ENCODE measurements around the gene CFAP45. TPM values are rescaled to one million over a fixed set of nuclear protein-coding genes. Genes with fewer than 3 reads are reported as not detected.
A peak's percentile ranks its signal among the peaks of the same experiment; 100 is the strongest.

CFAP45 gene
- total RNA-seq, 4 donors from 2014 or later: 0.32 TPM; not detected in 3

DNA sequence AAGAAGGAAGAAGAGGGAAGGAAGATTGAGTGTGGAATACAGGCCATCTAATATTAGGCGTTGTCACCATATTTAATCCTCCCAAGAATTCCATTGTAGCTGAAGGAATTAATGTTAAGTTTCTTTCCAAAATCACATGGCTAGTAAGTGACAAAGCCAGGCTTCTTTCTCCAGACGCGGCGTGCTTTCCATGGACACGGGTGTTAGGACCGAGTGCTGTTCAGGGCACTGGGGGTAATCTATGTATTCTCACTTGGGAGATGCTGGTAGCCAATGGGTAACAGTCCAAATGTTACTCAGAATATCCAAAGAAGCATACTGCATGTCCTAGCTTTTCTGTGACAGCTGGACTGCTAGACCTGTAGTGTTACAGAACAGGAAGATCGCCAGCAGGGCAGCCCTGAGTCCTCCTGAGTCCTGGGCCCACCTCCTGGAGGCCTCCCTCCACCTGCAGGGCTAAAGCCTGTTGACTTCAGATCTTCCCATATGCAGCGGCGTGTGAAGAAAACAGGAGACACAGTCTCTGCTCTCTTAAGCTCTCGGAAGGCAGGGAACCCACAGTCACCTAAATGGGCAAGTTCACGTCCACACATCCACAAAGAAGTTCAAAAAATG lies 40.1 kb upstream of the CFAP45 start:
- TF ChIP-seq, protein P1, sequence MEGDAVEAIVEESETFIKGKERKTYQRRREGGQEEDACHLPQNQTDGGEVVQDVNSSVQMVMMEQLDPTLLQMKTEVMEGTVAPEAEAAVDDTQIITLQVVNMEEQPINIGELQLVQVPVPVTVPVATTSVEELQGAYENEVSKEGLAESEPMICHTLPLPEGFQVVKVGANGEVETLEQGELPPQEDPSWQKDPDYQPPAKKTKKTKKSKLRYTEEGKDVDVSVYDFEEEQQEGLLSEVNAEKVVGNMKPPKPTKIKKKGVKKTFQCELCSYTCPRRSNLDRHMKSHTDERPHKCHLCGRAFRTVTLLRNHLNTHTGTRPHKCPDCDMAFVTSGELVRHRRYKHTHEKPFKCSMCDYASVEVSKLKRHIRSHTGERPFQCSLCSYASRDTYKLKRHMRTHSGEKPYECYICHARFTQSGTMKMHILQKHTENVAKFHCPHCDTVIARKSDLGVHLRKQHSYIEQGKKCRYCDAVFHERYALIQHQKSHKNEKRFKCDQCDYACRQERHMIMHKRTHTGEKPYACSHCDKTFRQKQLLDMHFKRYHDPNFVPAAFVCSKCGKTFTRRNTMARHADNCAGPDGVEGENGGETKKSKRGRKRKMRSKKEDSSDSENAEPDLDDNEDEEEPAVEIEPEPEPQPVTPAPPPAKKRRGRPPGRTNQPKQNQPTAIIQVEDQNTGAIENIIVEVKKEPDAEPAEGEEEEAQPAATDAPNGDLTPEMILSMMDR (IDR thresholded peaks at IDR 0.05): no peak
- TF ChIP-seq POLR2A (IDR thresholded peaks at IDR 0.05) (no peak), EP300 (IDR thresholded peaks at IDR 0.05; ENCODE audit: low read depth) (no peak), POLR2AphosphoS5 (IDR thresholded peaks at IDR 0.05) (no peak)
- intact Hi-C loops (cut with DNase I; ENCODE audit: low total_unique reads) (no loop called here), in situ Hi-C loops (cut with MboI; ENCODE audit: low pct_ligation_motif_present in 1 of 4, low pct_unique_long_range_greater_than_20kb in 1 of 4, low sequenced_read_pairs in 3 of 4) (no loop called here)
- Histone ChIP-seq H3K4me1 (peaks cover 26 to 57% (median 44%) of the 10 kb centered on the region in 4 donors), H3K4me3 (no peak overlapping the region), H3K27me3 (peaks cover 12% of the 10 kb centered on the region), H3K27ac (peak overlapping the region in 2 of 4 donors; percentile 51 to 52), H3K36me3 (no peaks in the 10 kb centered on the region), H3K9me3 (no peaks in the 10 kb centered on the region)
- DNase-seq: no peak
- 88 to 100% methylated on average over 6 to 11 of the region's 11 CpGs for WGBS, 2 donors (ENCODE audit: low coverage in 1 of 2)

DNA sequence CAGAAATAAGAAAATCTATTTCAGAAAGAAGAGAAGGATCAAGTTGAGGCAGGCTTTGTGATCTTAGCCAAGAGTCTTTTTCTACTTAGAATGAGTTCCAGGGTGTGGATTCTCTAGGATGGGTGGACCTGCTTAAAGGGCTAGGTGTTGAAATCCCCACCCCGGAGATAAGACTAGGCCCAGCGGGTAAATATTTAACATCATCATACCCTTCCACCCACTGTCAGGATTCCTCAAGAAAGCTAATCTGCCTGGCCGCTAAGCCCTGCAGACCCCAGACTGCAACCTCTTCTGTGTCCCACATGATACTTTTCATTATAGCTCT lies 39.7 kb upstream of the CFAP45 start:
- H3K4me1 ChIP-seq: peaks cover 21 to 52% (median 39%) of the 10 kb centered on the region in 4 donors
- H3K27me3 ChIP-seq: peaks cover 7% of the 10 kb centered on the region
- TF ChIP-seq POLR2AphosphoS5 (IDR thresholded peaks at IDR 0.05): peak in 1 of 3 donors; percentile 18
- TF ChIP-seq, protein P1 (IDR thresholded peaks at IDR 0.05): no peak
- TF ChIP-seq POLR2A (IDR thresholded peaks at IDR 0.05): no peak
- TF ChIP-seq EP300 (IDR thresholded peaks at IDR 0.05; ENCODE audit: low read depth): no peak
- H3K27ac ChIP-seq: peak overlapping the region; percentile 51 to 76 (median 58)
- intact Hi-C loops (cut with DNase I; ENCODE audit: low total_unique reads) (no loop called here), in situ Hi-C loops (cut with MboI; ENCODE audit: low pct_ligation_motif_present in 1 of 4, low pct_unique_long_range_greater_than_20kb in 1 of 4, low sequenced_read_pairs in 3 of 4) (loop anchor here (5.0 to 10.0 kb wide), 2 partner anchors 65 to 68 kb away; no protein-coding TSS in a partner anchor)
- DNase-seq: no peak
- WGBS, 2 donors (ENCODE audit: low coverage in 1 of 2): 64% methylated on average over 3 of the region's 3 CpGs; no CpG with 5 or more reads in 1 of the 2 donors
- H3K4me3 ChIP-seq: no peak overlapping the region
- no peaks in the 10 kb centered on the region for H3K36me3 ChIP-seq
- H3K9me3 ChIP-seq: no peaks in the 10 kb centered on the region

DNA sequence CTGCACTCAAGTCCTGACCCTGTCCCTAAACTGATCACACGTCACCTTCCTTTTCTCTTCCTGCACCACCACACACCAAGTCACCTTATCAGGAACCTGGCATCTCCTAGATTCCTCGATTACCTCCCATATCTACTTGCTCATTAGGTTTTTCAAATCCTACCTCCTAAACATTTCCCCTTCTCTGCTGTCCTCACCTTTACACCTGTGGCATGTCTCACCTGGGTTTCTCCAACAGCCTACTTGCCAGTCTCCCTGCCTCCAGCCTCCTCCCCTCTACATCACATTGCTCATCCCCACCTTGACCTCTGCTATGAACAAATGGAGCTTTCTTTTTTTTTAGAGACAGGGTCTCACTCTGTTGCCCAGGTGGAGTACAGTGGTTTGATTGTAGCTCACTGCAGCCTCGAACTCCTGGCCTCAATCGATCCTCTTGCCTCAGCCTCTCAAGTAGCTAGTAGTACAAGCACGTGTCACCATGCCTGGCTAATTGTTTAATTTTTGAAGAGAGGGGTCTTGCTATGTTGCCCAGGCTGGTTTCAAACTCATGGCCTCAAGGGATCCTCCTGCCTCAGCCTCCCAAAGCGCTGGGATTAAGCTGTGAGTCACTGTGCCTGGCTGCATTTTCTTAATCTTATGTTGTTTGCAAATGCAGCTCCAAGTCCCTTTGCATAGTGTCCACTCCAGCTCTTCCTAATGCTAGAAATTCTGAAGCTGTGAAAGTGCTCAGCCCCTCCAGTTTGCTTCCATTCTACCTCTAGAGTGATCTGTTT lies 39.1 kb upstream of the CFAP45 start:
- DNase-seq: no peak
- no peaks in the 10 kb centered on the region for H3K36me3 ChIP-seq
- H3K27me3 ChIP-seq: peaks cover 2% of the 10 kb centered on the region
- in situ Hi-C loops (cut with MboI; ENCODE audit: low pct_ligation_motif_present in 1 of 4, low pct_unique_long_range_greater_than_20kb in 1 of 4, low sequenced_read_pairs in 3 of 4): loop anchor here (5.0 to 10.0 kb wide), 2 partner anchors 66 to 68 kb away; no protein-coding TSS in a partner anchor
- 71 to 74% methylated on average over 5 to 6 of the region's 6 CpGs for WGBS, 2 donors (ENCODE audit: low coverage in 1 of 2)
- peaks cover 21 to 47% (median 37%) of the 10 kb centered on the region in 4 donors for H3K4me1 ChIP-seq
- TF ChIP-seq POLR2AphosphoS5 (IDR thresholded peaks at IDR 0.05) (no peak), POLR2A (IDR thresholded peaks at IDR 0.05) (no peak), EP300 (IDR thresholded peaks at IDR 0.05; ENCODE audit: low read depth) (no peak)
- TF ChIP-seq, protein P1 (IDR thresholded peaks at IDR 0.05): no peak
- no peak overlapping the region for H3K4me3 ChIP-seq
- peak overlapping the region; percentile 51 to 76 (median 58) for H3K27ac ChIP-seq
- intact Hi-C loops (cut with DNase I; ENCODE audit: low total_unique reads): no loop called here
- no peaks in the 10 kb centered on the region for H3K9me3 ChIP-seq

DNA sequence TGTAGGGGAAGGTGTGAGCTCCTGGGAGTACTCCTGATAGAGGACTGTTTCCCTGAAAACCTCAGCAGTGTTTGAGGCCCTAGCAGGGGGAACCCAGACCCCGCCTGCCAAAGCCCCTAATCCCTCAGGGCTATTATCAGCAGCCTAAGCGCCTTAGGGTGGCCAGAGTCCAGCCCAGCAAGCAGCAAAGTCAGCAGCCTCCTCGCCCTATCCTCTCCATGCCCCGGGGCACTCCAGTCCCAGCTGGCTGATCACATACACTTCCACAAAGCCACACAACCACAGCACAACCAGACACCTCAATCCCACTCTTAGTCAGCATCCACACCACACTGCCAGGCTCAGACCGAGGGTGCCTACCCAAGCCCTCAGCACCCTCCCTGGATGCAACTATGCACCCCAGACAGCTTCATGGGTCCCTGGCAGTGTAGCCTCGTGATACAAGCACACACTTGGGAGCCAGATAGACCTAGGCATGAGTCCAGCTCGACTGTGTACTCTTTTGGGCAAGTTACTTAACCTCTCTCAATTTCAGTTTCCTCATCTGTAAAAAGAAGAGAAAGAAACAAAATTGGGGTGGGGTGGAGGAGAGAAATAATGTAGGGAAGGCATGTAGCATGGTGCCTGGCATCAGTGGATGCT lies 38.4 kb upstream of the CFAP45 start:
- H3K9me3 ChIP-seq: no peaks in the 10 kb centered on the region
- 40 to 53% methylated on average over 2 to 7 of the region's 7 CpGs for WGBS, 2 donors (ENCODE audit: low coverage in 1 of 2)

More for the DNA sequence above, 38.4 kb upstream of the CFAP45 start:
- no peak for DNase-seq
- Histone ChIP-seq H3K27ac (peak overlapping the region; percentile 4 to 65 (median 52)), H3K36me3 (no peaks in the 10 kb centered on the region), H3K4me1 (peaks cover 21 to 43% (median 37%) of the 10 kb centered on the region in 4 donors), H3K27me3 (no peaks in the 10 kb centered on the region), H3K4me3 (no peak overlapping the region)
- in situ Hi-C loops (cut with MboI; ENCODE audit: low pct_ligation_motif_present in 1 of 4, low pct_unique_long_range_greater_than_20kb in 1 of 4, low sequenced_read_pairs in 3 of 4) (loop anchor here (5.0 to 10.0 kb wide), 2 partner anchors 66 to 69 kb away; no protein-coding TSS in a partner anchor), intact Hi-C loops (cut with DNase I; ENCODE audit: low total_unique reads) (no loop called here)
- TF ChIP-seq EP300 (IDR thresholded peaks at IDR 0.05; ENCODE audit: low read depth): no peak
- TF ChIP-seq, protein P1 (IDR thresholded peaks at IDR 0.05): no peak
- TF ChIP-seq POLR2A (IDR thresholded peaks at IDR 0.05): no peak
- no peak for TF ChIP-seq POLR2AphosphoS5 (IDR thresholded peaks at IDR 0.05)
